ENCODE measurements around the gene CHAC1. TPM values are rescaled to one million over a fixed set of nuclear protein-coding genes. Genes with fewer than 3 reads are reported as not detected.
"Not testable (repeated sequence)": the region's sequence is repeated elsewhere in the genome, so short reads cannot be mapped to it uniquely, and the experiment has no call there.

Gene CHAC1
- total RNA-seq, 1 donor from 2014 or later, result 0.52 TPM

GRCh38 chr15:40961740-40962139 lies 8.5 kb downstream of the CHAC1 start:
- H3K4me1 ChIP-seq (ENCODE audit: control insufficient read depth in 3 of 3, insufficient read depth in 3 of 3, low read length in 3 of 3), result peaks cover 23 to 33% (median 33%) of the 10 kb centered on the region in 3 donors
- not testable (repeated sequence) for H3K4me3 ChIP-seq (ENCODE audit: low read length in 3 of 3); H3K27ac ChIP-seq (ENCODE audit: low read depth, low read length); H3K36me3 ChIP-seq (ENCODE audit: control insufficient read depth in 3 of 3, insufficient read depth in 3 of 3, low read length in 3 of 3); H3K9ac ChIP-seq (ENCODE audit: low read depth in 1 of 3, low read length in 3 of 3); H3K27me3 ChIP-seq (ENCODE audit: control insufficient read depth in 3 of 3, insufficient read depth in 3 of 3, low read length in 3 of 3); H3K9me3 ChIP-seq (ENCODE audit: control insufficient read depth in 3 of 3, low read length in 3 of 3)

GRCh38 chr15:40962317-40962716 lies 9.0 kb downstream of the CHAC1 start:
- peaks cover 17 to 28% (median 28%) of the 10 kb centered on the region in 3 donors for H3K4me1 ChIP-seq (ENCODE audit: control insufficient read depth in 3 of 3, insufficient read depth in 3 of 3, low read length in 3 of 3)
- H3K27ac ChIP-seq (ENCODE audit: low read depth, low read length); H3K4me3 ChIP-seq (ENCODE audit: low read length in 3 of 3); H3K27me3 ChIP-seq (ENCODE audit: control insufficient read depth in 3 of 3, insufficient read depth in 3 of 3, low read length in 3 of 3); H3K36me3 ChIP-seq (ENCODE audit: control insufficient read depth in 3 of 3, insufficient read depth in 3 of 3, low read length in 3 of 3); H3K9ac ChIP-seq (ENCODE audit: low read depth in 1 of 3, low read length in 3 of 3); H3K9me3 ChIP-seq (ENCODE audit: control insufficient read depth in 3 of 3, low read length in 3 of 3): not testable (repeated sequence)

- H3K9me3 ChIP-seq (ENCODE audit: control insufficient read depth in 3 of 3, low read length in 3 of 3), result no peaks in the 10 kb centered on the region
- peaks cover 9 to 19% (median 19%) of the 10 kb centered on the region in 3 donors for H3K4me1 ChIP-seq (ENCODE audit: control insufficient read depth in 3 of 3, insufficient read depth in 3 of 3, low read length in 3 of 3)
- no peak overlapping the region for H3K9ac ChIP-seq (ENCODE audit: low read depth in 1 of 3, low read length in 3 of 3)
- H3K4me3 ChIP-seq (ENCODE audit: low read length in 3 of 3), result no peak overlapping the region
- no peaks in the 10 kb centered on the region for H3K27me3 ChIP-seq (ENCODE audit: control insufficient read depth in 3 of 3, insufficient read depth in 3 of 3, low read length in 3 of 3)
- no peaks in the 10 kb centered on the region for H3K36me3 ChIP-seq (ENCODE audit: control insufficient read depth in 3 of 3, insufficient read depth in 3 of 3, low read length in 3 of 3)
- no peak overlapping the region for H3K27ac ChIP-seq (ENCODE audit: low read depth, low read length)
These were observed 9.9 kb downstream of the CHAC1 start for GRCh38 chr15:40963201-40963600.

- H3K9me3 ChIP-seq (ENCODE audit: control insufficient read depth in 3 of 3, low read length in 3 of 3), result no peaks in the 10 kb centered on the region
- H3K9ac ChIP-seq (ENCODE audit: low read depth in 1 of 3, low read length in 3 of 3), result no peak overlapping the region
- H3K27ac ChIP-seq (ENCODE audit: low read depth, low read length), result no peak overlapping the region
- no peaks in the 10 kb centered on the region for H3K36me3 ChIP-seq (ENCODE audit: control insufficient read depth in 3 of 3, insufficient read depth in 3 of 3, low read length in 3 of 3)
- no peak overlapping the region for H3K4me3 ChIP-seq (ENCODE audit: low read length in 3 of 3)
- H3K4me1 ChIP-seq (ENCODE audit: control insufficient read depth in 3 of 3, insufficient read depth in 3 of 3, low read length in 3 of 3), result peaks cover 3 to 11% (median 11%) of the 10 kb centered on the region in 3 donors
- H3K27me3 ChIP-seq (ENCODE audit: control insufficient read depth in 3 of 3, insufficient read depth in 3 of 3, low read length in 3 of 3), result no peaks in the 10 kb centered on the region
These were observed 10.7 kb downstream of the CHAC1 start for GRCh38 chr15:40964006-40964405.

GRCh38 chr15:40964634-40965033 lies 11.4 kb downstream of the CHAC1 start:
- no peak overlapping the region for H3K27ac ChIP-seq (ENCODE audit: low read depth, low read length)
- peaks cover 3 to 11% (median 8%) of the 10 kb centered on the region in 3 donors for H3K4me1 ChIP-seq (ENCODE audit: control insufficient read depth in 3 of 3, insufficient read depth in 3 of 3, low read length in 3 of 3)
- no peak overlapping the region for H3K4me3 ChIP-seq (ENCODE audit: low read length in 3 of 3)
- no peaks in the 10 kb centered on the region for H3K9me3 ChIP-seq (ENCODE audit: control insufficient read depth in 3 of 3, low read length in 3 of 3)
- no peaks in the 10 kb centered on the region for H3K27me3 ChIP-seq (ENCODE audit: control insufficient read depth in 3 of 3, insufficient read depth in 3 of 3, low read length in 3 of 3)
- H3K9ac ChIP-seq (ENCODE audit: low read depth in 1 of 3, low read length in 3 of 3), result no peak overlapping the region
- no peaks in the 10 kb centered on the region for H3K36me3 ChIP-seq (ENCODE audit: control insufficient read depth in 3 of 3, insufficient read depth in 3 of 3, low read length in 3 of 3)

- Histone ChIP-seq H3K9me3 (ENCODE audit: control insufficient read depth in 3 of 3, low read length in 3 of 3) (no peaks in the 10 kb centered on the region), H3K4me3 (ENCODE audit: low read length in 3 of 3) (no peak overlapping the region), H3K9ac (ENCODE audit: low read depth in 1 of 3, low read length in 3 of 3) (no peak overlapping the region), H3K27me3 (ENCODE audit: control insufficient read depth in 3 of 3, insufficient read depth in 3 of 3, low read length in 3 of 3) (no peaks in the 10 kb centered on the region), H3K27ac (ENCODE audit: low read depth, low read length) (no peak overlapping the region), H3K4me1 (ENCODE audit: control insufficient read depth in 3 of 3, insufficient read depth in 3 of 3, low read length in 3 of 3) (peaks cover 3 to 11% (median 8%) of the 10 kb centered on the region in 3 donors), H3K36me3 (ENCODE audit: control insufficient read depth in 3 of 3, insufficient read depth in 3 of 3, low read length in 3 of 3) (no peaks in the 10 kb centered on the region)
These were observed 15.2 kb downstream of the CHAC1 start for GRCh38 chr15:40968290-40969085.

- no peak overlapping the region for H3K27ac ChIP-seq (ENCODE audit: low read depth, low read length)
- H3K4me3 ChIP-seq (ENCODE audit: low read length in 3 of 3), result no peak overlapping the region
- H3K27me3 ChIP-seq (ENCODE audit: control insufficient read depth in 3 of 3, insufficient read depth in 3 of 3, low read length in 3 of 3), result no peaks in the 10 kb centered on the region
- no peaks in the 10 kb centered on the region for H3K9me3 ChIP-seq (ENCODE audit: control insufficient read depth in 3 of 3, low read length in 3 of 3)
- no peaks in the 10 kb centered on the region for H3K36me3 ChIP-seq (ENCODE audit: control insufficient read depth in 3 of 3, insufficient read depth in 3 of 3, low read length in 3 of 3)
- peaks cover 3 to 11% (median 8%) of the 10 kb centered on the region in 3 donors for H3K4me1 ChIP-seq (ENCODE audit: control insufficient read depth in 3 of 3, insufficient read depth in 3 of 3, low read length in 3 of 3)
- no peak overlapping the region for H3K9ac ChIP-seq (ENCODE audit: low read depth in 1 of 3, low read length in 3 of 3)
These were observed 16.1 kb downstream of the CHAC1 start for GRCh38 chr15:40969363-40969762.

GRCh38 chr15:40974879-40975278 lies 21.6 kb downstream of the CHAC1 start:
- Histone ChIP-seq H3K36me3 (ENCODE audit: control insufficient read depth in 3 of 3, insufficient read depth in 3 of 3, low read length in 3 of 3) (peaks cover 29 to 35% (median 33%) of the 10 kb centered on the region in 3 donors), H3K27ac (ENCODE audit: low read depth, low read length) (no peak overlapping the region), H3K9me3 (ENCODE audit: control insufficient read depth in 3 of 3, low read length in 3 of 3) (no peaks in the 10 kb centered on the region), H3K27me3 (ENCODE audit: control insufficient read depth in 3 of 3, insufficient read depth in 3 of 3, low read length in 3 of 3) (no peaks in the 10 kb centered on the region), H3K9ac (ENCODE audit: low read depth in 1 of 3, low read length in 3 of 3) (no peak overlapping the region), H3K4me3 (ENCODE audit: low read length in 3 of 3) (no peak overlapping the region), H3K4me1 (ENCODE audit: control insufficient read depth in 3 of 3, insufficient read depth in 3 of 3, low read length in 3 of 3) (peaks cover 0 to 6% (median 0%) of the 10 kb centered on the region in 3 donors)

- H3K27me3 ChIP-seq (ENCODE audit: control insufficient read depth in 3 of 3, insufficient read depth in 3 of 3, low read length in 3 of 3), result no peaks in the 10 kb centered on the region
- no peaks in the 10 kb centered on the region for H3K9me3 ChIP-seq (ENCODE audit: control insufficient read depth in 3 of 3, low read length in 3 of 3)
- peaks cover 0 to 6% (median 0%) of the 10 kb centered on the region in 3 donors for H3K4me1 ChIP-seq (ENCODE audit: control insufficient read depth in 3 of 3, insufficient read depth in 3 of 3, low read length in 3 of 3)
- H3K27ac ChIP-seq (ENCODE audit: low read depth, low read length), result no peak overlapping the region
- H3K36me3 ChIP-seq (ENCODE audit: control insufficient read depth in 3 of 3, insufficient read depth in 3 of 3, low read length in 3 of 3), result peaks cover 49 to 54% (median 53%) of the 10 kb centered on the region in 3 donors
- H3K9ac ChIP-seq (ENCODE audit: low read depth in 1 of 3, low read length in 3 of 3), result no peak overlapping the region
- no peak overlapping the region for H3K4me3 ChIP-seq (ENCODE audit: low read length in 3 of 3)
These were observed 23.5 kb downstream of the CHAC1 start for GRCh38 chr15:40976819-40977218.

- H3K4me1 ChIP-seq (ENCODE audit: control insufficient read depth in 3 of 3, insufficient read depth in 3 of 3, low read length in 3 of 3), result peaks cover 0 to 6% (median 0%) of the 10 kb centered on the region in 3 donors
- H3K9me3 ChIP-seq (ENCODE audit: control insufficient read depth in 3 of 3, low read length in 3 of 3), result no peaks in the 10 kb centered on the region
- H3K9ac ChIP-seq (ENCODE audit: low read depth in 1 of 3, low read length in 3 of 3), result no peak overlapping the region
- no peak overlapping the region for H3K27ac ChIP-seq (ENCODE audit: low read depth, low read length)
- H3K27me3 ChIP-seq (ENCODE audit: control insufficient read depth in 3 of 3, insufficient read depth in 3 of 3, low read length in 3 of 3), result no peaks in the 10 kb centered on the region
- no peak overlapping the region for H3K4me3 ChIP-seq (ENCODE audit: low read length in 3 of 3)
- H3K36me3 ChIP-seq (ENCODE audit: control insufficient read depth in 3 of 3, insufficient read depth in 3 of 3, low read length in 3 of 3), result peaks cover 61 to 68% (median 66%) of the 10 kb centered on the region in 3 donors
These were observed 24.9 kb downstream of the CHAC1 start for GRCh38 chr15:40978141-40978540.
